SHP77 treated with DMSO at 0.1 percent for 48 hours (cell line): ENCODE data around the gene MEGF9.
A peak's percentile ranks its signal among the peaks of the same experiment; 100 is the strongest.

Experiments
- DNase-seq: peaks from one replicate; lab custom pipeline; 2025; lab: John Stamatoyannopoulos, UW

MEGF9 gene

DNA sequence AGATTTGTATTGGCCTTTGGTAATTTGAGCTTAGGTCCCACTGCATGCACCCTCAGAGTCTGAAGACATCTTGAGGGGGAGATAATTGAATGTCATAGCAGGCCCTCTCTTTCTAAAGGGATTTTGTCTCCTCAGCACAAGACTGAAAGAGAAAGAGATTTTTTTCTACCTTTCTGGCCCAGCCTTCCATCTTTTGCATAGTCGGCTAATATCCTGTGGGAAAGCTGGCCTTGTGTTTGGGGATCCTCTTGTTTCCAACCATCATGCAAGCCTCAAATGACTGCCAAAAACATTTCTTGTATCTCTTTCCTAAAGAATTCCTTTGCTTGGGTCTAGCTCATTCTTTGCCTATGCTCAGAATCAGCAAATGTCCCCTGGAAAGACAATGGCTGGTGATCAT is 92.3 kb downstream of the MEGF9 start:
- DNase-seq = no peak

DNA sequence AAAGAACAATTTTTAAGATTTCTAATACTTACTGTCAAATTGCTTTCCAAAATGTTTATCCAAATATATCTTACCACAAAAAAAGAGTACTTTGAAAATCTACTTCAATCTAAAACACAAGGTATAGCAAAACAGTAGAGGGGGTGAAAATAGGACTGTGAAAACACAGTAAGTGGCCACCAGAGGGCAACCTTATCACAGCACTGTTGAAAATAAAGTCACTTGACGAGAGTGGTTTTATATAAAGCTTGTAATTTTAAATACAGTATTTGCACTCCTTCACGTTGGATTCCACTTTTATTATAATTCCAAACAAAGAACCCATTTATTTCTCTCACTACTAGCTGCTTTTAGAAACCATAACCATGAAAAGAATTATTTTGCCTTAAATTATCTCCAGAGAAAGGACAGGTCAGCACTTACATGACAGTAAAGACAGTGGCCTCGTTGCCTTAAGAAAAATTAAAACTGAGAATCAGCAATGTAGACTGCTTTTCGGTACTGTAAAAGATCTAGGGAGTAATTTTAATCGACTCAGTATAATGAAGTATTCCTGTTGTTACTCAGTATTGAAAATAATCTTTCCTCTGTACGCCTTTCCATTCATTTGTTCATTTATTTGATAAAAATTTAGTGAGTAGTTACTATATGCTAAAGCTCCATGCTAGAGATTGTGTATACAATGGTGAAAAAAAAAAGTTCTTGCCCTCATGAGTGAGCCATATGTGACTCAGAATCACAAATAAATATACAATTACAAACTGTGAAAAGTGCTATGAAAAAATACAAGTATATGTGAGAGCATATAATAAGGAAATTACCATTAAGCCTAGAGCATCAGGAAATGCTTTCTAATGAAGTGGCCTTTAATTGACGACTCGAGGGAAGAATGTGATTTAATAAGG is 94.3 kb downstream of the MEGF9 start:
- DNase-seq = peak; percentile 16

DNA sequence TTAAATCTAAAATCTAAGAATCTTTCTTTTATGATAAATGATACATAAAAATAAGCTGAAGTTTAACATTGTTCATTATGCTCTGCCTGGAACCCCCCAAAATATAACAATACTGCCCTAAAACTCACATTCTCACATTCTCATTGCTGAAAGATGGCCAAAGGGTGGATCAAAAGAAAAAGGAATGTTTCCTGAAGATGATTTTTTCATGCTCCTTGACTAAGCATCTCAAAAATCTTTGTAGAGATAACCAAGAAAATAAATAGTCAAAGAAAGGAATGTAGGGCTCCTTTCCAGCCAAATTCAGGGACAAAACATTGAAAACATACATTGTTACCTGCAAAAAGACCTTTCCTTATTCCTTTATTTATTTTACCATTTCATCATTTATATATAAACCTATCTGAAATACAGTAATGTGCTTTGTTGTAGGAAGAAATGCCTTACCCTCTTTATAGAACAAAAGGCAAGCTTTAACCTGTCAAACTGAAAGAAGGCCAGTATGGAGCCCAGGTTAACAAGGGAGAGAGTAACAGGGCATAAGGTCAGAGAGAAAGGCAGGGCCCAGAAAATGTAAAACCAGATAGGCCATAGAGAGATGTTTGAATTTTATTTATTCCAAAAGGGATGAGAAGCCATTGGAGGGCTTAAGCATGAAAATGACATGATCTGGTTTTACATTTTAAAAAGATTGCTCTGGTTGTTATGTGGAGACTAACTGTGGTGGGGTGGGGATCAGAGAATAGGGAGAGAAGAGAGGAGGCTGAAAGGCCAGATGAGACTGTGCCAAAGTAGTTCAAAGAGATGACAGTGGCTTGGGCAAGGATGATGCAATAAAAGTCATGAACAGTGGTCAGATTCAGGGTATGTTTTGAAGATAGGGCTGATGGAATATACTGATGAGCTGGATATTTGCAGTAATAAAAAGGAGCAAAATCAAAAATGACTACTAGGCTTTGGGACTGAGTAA is 97.0 kb downstream of the MEGF9 start:
- no peak for DNase-seq

DNA sequence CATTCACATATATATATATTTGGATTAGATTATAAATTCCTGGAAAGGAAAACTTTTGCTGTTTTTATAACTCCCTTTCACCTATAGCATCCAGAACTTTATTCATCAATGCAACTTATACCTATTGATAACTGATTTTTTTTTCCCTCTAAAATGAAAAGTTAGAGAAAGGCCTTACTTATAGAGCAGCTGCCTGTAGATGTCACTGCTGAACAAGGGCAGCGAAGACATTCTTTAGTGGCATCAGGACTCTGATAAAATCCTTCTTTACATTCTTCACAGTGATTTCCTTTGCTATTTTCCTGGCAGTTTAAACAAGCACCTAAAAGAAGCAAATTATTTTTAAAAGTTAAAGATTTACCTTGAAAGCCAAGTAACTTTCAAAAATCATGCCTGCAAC is 102.1 kb downstream of the MEGF9 start:
- DNase-seq = no peak

DNA sequence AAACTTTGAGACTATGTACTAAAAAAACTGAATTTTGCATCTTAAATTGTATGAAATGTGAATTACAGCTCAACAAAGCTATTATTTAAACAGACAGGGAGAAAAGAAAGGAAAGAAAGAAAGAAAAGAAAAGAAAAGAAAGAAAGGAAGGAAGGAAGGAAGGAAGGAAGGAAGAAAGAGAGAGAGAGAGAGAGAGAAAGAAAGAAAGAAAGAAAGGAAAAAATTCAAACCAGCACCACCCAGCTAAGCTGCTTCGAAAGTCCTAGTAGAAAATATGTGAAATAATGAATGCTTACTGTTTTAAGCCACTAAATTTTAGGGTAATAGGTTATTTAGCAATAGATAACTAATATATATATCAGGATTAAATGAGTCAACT is 102.6 kb downstream of the MEGF9 start:
- DNase-seq = no peak

DNA sequence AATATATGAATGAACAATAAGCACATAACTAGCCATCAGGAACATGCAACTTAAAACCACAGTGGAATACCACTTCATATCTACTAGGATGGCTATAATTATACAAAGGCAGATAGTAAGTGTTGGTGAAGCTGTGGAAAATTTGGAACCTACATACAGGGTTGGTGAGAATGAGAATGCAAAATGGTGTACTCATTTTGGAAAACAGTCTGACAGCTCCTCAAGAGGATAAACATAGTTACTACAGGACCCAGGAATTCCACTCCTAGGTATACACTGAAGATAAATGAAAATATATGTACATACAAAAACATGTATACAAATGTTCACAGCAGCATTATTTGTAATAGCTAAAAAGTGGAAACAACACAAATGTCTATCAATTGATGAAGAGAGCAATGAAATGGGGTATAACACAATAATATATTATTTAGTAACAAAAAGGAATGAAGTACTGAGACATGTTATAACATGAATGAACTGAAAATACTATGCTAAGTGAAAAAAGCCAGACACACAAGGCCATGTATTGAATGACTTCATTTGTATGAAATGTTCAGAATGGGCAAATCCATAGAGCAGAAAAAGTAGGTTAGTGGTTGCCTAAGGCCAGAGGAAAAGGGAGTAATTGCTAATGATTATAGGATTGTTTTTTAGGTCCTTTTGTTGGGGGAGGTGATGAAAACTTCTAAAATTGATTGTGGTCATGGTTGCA is 103.1 kb downstream of the MEGF9 start:
- no peak for DNase-seq

DNA sequence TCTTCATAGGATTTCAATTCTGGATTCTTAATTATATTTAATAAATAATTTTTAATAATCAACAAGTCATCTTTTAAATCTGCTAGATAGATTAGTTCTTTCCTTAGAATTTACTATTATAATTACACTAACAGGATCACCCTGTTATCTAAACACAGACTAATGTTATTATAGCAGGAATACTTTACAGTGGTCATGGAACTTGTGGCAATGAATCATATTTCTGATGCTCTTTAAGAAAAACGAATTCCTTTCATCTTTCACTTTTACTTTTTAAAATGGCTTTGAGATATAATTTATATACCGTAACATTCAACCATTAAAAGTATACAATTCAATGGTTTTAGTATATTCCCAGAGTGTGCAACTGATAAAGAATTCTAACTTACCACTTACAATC is 104.6 kb downstream of the MEGF9 start:
- DNase-seq = no peak

DNA sequence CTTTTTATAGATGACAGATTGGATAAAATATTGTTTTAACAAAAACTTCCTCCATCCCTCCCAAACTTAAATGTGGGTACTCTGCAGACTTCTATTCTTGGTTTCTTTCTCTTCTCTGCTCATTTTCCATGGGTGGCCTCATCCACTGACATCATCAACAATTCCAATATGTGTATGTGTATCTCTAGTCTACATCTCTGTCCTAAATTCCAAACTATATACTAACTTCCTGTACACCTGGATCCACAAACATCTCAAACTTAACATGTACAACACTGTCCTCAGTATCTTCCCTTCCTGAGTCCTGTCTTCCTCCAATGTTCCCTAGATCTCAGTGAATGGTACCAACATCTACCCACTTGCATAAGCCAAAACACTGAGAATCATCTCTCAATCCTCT is 105.8 kb downstream of the MEGF9 start:
- no peak for DNase-seq

DNA sequence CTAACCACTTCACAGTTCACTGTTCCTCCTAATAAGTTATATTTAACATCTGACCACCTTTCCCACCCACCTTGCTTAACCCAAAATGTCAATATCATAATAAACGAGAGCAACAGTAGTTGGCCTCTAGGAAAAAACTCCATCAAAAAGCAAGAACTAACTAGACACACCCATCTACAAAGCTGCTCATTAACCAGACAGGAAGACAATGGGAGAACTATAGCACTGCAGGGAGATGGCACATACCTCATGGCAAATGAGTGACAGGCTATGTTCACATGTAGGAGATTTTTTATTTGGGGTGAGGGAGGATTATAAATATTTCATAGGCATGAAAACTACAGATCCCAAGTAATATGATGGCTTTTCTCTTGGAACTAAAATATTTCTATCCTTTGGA is 110.7 kb downstream of the MEGF9 start:
- no peak for DNase-seq

DNA sequence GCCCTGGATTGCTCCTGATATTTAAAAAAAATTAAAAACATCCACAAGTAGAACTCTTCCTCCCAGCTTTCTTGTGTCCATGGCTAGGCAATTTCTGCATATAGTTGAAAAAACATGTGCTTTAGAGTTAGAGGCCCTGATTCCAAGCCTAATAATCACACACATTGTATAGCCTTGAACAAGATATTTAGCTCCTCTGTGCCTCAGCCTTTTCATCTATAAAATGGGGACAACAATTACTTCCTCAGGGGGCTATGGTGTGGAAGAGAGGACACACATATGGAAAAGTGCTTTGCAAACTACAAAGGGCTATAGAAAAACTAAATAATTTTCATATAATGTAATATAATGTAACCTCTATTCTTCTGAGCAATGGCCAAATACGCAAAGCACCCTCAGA is 111.3 kb downstream of the MEGF9 start:
- no peak for DNase-seq

DNA sequence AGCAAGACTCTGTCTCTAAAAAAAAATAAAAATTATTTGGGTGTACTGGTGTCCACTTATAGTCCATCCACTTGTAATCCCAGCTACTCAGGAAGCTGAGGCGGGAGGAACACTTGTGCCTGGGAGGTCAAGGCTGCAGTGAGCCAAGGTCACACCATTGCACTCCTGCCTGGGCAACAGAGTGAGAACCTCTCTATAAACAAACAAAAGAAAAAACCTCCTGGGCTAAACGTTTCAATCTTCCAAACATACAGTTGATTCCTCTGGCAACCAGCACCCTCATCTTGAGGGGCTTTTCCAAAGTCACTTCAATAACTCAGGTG is 120.4 kb downstream of the MEGF9 start:
- DNase-seq = no peak

DNA sequence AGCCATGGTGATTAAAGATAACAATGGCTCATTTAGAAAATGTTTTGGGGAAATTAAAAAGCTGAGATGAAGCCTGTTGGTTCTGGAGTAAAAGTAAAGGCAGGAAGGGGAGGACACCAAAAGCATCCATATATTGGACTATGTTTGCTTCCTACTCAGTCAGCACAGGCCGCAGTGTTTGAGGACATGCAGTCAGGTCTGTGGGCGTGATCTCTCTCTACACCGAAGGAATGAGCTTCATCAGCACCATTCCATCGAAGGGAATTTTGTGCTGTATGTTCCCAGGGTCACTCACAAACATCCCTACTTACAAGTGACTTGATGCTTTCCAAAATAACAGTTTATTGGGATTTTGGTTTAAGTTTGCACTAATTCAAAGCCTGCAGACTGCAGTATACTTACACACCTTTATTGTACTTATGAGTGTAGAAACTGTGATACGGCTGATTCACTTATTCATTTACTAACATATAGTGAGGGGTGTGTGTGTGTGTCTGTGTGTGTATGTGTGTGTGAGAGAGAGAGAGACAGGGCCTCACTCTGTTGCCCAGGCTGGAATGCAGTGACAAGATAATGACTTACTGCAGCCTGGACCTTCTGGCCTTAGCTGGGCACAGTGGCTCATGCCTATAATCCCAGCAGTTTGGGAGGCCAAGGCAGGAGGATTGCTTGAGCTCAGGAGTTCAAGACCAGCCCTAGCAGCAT is 120.9 kb downstream of the MEGF9 start:
- no peak for DNase-seq

DNA sequence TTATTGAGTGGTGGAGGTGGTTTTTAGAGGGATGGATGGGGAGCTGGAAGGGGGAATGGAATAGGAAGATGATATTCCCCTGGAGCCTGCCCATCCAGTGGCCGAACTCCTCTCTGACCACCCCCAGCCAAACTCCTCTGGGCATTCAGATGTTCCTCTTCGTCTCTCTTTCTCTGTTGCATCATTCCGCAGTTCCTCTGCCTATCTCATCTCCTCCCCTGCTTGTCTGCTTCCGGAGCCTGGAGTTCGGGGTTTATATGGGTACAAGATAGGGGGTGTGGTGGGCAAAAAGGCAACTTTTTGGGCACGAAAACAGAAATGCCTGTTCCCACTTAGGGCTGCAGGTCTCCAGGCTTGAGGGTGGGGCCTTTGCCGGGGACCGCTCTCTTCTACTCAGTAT is 122.1 kb downstream of the MEGF9 start:
- DNase-seq = no peak

DNA sequence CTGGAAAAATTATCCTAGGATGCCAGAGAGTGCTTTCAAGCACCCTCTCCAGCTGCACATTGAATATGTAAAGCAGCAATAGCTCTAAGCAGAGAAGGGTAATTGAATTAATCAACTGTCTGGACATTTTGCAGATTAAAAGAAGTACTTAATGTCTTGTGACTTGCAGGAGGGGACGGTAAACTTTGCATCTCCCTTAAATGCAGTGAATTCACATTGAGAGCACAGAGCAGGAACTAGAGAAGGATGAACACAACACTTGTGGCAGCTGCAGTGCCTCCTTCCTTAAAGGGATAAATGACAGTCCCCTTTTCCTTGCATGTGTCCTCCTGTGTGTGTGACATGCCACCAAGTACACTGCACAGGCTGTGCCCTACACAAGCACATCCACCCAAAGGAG is 126.9 kb downstream of the MEGF9 start:
- DNase-seq = no peak

DNA sequence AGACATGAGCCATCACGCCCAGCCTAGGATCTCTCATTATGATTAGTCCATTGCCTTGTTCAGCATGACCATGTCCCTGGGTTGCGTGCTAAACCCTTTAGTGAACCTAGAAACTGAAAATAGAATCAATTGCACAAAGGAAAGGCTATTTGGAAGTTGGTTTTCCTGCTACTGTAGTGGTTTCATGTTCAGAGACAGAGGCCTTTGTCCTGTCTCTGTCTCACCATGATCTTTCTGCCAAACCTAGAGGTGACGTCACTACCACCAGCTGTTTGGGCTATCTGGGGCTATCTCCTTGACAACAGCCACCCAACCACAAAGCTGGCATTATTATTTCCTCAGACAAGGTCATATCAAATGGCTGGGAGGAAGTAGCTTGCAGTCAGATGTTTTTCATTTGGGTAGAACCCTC is 130.3 kb downstream of the MEGF9 start:
- DNase-seq = peak; percentile 82

DNA sequence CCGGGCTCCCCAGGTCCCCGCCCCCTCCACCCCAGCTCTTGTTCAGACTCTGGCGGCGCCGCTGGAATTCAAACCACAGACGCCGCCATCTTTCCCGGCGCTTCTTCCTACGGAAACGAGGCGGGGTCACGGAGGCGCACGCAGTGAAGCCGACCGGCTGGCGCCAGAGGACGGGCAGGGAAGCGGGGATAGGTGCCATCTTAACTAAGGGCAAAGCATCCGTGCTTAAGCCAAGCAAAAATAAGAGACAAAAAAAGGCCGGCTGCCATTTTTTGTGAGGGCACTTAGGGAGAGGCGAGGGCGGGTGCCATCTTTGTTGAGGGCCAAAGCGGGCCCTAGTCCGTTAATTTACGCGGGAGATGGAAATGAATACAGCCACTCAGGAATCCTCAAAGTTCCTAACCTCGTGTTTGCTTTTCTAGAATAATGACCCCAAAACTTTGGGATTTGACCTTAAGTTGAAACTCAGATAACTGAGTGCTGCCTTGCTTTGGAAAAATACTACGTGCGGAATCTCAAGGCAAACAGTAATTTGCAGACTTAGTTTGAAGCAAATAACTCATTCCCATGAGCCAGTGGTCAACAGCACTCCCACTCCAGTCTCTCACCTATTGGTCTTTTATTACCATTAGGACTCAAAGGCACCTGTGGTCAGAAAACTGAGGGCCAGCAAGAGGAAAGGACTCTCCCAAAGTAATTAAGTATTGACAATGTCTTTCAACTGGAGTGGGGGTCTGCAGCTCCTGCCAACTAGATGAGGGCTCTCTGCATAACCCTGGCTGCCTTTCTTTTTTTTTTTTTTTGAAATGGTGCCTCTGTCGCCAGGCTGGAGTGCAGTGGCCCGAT is 134.0 kb downstream of the MEGF9 start, which contains the start of gene CDK5RAP2:
Gene CDK5RAP2, minus strand, starts transcription at position 117 of the 846 bp plus-strand sequence. CDS start 189 bp downstream, outside the sequence.
- peak; percentile 97 for DNase-seq

DNA sequence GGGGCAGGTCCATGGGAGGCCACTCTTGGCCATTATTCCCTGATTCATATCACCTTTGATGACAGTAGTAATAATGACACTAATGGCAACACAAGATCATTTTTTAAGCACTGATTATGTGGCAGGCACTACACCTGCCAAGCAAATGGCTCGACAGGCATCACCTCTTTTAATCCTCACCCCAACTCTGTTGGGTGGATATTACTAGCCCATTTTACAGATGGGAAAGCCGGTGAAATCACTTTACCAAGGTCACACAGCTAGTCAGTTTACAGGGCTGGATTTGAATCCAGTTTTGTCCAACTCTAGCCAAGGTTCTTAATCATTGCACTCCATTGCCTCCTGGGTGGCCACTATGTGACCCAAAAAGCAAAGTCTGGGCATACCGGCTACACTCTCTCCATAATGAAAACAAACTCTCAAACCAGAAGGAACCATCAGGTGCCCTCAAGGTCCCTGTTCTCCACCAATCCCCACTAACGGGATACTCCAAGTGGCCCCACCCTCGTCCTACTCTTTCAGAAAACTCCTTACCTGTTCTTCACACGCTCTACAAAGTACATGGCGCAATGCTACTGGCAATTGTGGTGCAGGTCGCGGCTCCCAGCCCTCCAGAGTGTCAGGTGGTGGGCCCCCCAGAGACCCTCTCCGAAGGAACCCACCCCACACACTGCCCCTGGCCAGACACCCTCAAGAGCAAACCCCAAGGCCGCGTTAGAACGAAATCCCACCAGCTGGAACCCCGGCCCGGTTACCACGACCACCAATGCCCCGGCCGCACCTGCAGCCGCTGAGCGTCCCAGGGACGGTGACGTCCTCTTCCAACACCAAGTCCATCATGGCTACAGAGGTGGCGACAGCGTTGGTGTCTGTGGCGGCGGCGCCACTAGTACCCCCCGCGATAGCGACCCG is 134.9 kb downstream of the MEGF9 start:
- DNase-seq = no peak

DNA sequence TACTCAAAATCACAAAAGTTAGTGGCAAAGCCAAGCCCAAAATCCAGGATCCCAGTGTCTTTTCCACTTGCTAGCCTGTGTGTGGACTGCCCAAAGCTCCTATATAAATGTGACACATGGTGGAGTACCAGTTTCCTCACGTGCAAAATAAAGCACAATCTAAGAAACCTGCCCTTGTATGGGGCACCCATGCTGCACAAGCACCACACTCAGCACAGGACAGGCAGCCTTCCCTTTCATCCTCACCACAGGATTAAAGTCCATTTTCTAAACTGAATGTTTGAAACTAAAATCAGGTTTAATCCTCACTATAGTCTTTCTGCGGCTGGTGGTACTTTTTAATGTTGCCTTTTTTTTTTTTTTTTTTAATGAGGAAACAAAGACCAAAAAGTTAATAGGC is 139.8 kb downstream of the MEGF9 start:
- no peak for DNase-seq

DNA sequence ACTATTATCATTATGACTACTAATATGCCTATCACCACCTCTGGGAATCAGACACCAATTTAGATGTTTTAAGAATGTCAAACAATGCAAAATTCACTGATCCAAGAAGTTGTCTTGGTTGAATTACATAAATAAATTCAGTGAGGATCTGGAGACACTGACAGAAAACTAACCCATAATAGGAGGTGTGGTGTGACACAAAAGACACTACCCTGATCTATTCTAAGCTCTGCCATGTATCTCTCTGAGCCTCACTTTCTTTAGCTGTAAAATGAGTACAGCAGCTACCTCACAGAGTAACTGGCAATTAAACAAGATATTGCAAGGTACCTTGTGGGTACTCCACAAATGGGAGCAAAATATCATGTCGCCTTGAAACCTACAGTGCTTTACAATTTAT is 141.8 kb downstream of the MEGF9 start:
- no peak for DNase-seq
